ENCODE measurements around the gene C11orf58.

Gene C11orf58

GRCh38 chr11:16767957-16768356 lies 29.5 kb downstream of the C11orf58 start:
- no peak for DNase-seq (ENCODE audit: low read depth, low spot score)

GRCh38 chr11:16769386-16769785 lies 30.9 kb downstream of the C11orf58 start:
- DNase-seq (ENCODE audit: low read depth, low spot score) = no peak

- no peak for DNase-seq (ENCODE audit: low read depth, low spot score)
Observed at GRCh38 chr11:16770016-16770415, 31.6 kb downstream of the C11orf58 start.

- no peak for DNase-seq (ENCODE audit: low read depth, low spot score)
Observed at GRCh38 chr11:16771350-16772140, 33.1 kb downstream of the C11orf58 start.

- DNase-seq (ENCODE audit: low read depth, low spot score) = no peak
Observed at GRCh38 chr11:16772141-16772512, 33.7 kb downstream of the C11orf58 start.

GRCh38 chr11:16773981-16774935 lies 35.8 kb downstream of the C11orf58 start:
- no peak for DNase-seq (ENCODE audit: low read depth, low spot score)

GRCh38 chr11:16774936-16775613 lies 36.6 kb downstream of the C11orf58 start:
- no peak for DNase-seq (ENCODE audit: low read depth, low spot score)

- no peak for DNase-seq (ENCODE audit: low read depth, low spot score)
Observed at GRCh38 chr11:16775614-16776283, 37.3 kb downstream of the C11orf58 start.

- DNase-seq (ENCODE audit: low read depth, low spot score) = no peak
Observed at GRCh38 chr11:16776711-16777612, 38.5 kb downstream of the C11orf58 start.

- DNase-seq (ENCODE audit: low read depth, low spot score) = no peak
Observed at GRCh38 chr11:16777613-16777975, 39.1 kb downstream of the C11orf58 start.

- DNase-seq (ENCODE audit: low read depth, low spot score) = no peak
Observed at GRCh38 chr11:16778286-16778685, 39.8 kb downstream of the C11orf58 start.

GRCh38 chr11:16778876-16779275 lies 40.4 kb downstream of the C11orf58 start:
- DNase-seq (ENCODE audit: low read depth, low spot score) = no peak

GRCh38 chr11:16779436-16779835 lies 41.0 kb downstream of the C11orf58 start:
- no peak for DNase-seq (ENCODE audit: low read depth, low spot score)

- no peak for DNase-seq (ENCODE audit: low read depth, low spot score)
Observed at GRCh38 chr11:16780146-16780545, 41.7 kb downstream of the C11orf58 start.

- no peak for DNase-seq (ENCODE audit: low read depth, low spot score)
Observed at GRCh38 chr11:16780698-16781550, 42.5 kb downstream of the C11orf58 start.

- no peak for DNase-seq (ENCODE audit: low read depth, low spot score)
Observed at GRCh38 chr11:16781936-16782919, 43.8 kb downstream of the C11orf58 start.

- DNase-seq (ENCODE audit: low read depth, low spot score) = no peak
Observed at GRCh38 chr11:16783321-16783801, 44.9 kb downstream of the C11orf58 start.

- no peak for DNase-seq (ENCODE audit: low read depth, low spot score)
Observed at GRCh38 chr11:16784097-16784496, 45.6 kb downstream of the C11orf58 start.

Measured in activated naive CD8-positive, alpha-beta T cell treated with anti-CD3 and anti-CD28 coated beads, Interleukin-2, amount 50 U/mL, for 16 hours (primary cell).